Measurements from ENCODE around the gene ATP1A2.

Gene ATP1A2

GRCh38 chr1:160101717-160102522 is 13.6 kb upstream of the ATP1A2 start:
- H3K4me3 ChIP-seq (ENCODE audit: low read depth, low read length): no peak overlapping the region
- TF ChIP-seq, protein P1, sequence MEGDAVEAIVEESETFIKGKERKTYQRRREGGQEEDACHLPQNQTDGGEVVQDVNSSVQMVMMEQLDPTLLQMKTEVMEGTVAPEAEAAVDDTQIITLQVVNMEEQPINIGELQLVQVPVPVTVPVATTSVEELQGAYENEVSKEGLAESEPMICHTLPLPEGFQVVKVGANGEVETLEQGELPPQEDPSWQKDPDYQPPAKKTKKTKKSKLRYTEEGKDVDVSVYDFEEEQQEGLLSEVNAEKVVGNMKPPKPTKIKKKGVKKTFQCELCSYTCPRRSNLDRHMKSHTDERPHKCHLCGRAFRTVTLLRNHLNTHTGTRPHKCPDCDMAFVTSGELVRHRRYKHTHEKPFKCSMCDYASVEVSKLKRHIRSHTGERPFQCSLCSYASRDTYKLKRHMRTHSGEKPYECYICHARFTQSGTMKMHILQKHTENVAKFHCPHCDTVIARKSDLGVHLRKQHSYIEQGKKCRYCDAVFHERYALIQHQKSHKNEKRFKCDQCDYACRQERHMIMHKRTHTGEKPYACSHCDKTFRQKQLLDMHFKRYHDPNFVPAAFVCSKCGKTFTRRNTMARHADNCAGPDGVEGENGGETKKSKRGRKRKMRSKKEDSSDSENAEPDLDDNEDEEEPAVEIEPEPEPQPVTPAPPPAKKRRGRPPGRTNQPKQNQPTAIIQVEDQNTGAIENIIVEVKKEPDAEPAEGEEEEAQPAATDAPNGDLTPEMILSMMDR (IDR thresholded peaks at IDR 0.05; ENCODE audit: insufficient read depth, low read length, missing control alignments): no peak
- ChIA-PET CTCF (interaction anchor here (0.5 to 7.1 kb wide), 53 partner anchors 8 to 501 kb away, joined by 3 to 206 read pairs (median 6); partner anchors contain the start of genes ATP1A2, ATP1A4, CASQ1 and DCAF8), POLR2A (interaction anchor here (0.7 to 1.2 kb wide), 3 partner anchors 117 to 979 kb away, joined by 3 to 7 read pairs (median 3); no protein-coding TSS in a partner anchor)
- no peak for DNase-seq (ENCODE audit: low read depth, low spot score)

DNA sequence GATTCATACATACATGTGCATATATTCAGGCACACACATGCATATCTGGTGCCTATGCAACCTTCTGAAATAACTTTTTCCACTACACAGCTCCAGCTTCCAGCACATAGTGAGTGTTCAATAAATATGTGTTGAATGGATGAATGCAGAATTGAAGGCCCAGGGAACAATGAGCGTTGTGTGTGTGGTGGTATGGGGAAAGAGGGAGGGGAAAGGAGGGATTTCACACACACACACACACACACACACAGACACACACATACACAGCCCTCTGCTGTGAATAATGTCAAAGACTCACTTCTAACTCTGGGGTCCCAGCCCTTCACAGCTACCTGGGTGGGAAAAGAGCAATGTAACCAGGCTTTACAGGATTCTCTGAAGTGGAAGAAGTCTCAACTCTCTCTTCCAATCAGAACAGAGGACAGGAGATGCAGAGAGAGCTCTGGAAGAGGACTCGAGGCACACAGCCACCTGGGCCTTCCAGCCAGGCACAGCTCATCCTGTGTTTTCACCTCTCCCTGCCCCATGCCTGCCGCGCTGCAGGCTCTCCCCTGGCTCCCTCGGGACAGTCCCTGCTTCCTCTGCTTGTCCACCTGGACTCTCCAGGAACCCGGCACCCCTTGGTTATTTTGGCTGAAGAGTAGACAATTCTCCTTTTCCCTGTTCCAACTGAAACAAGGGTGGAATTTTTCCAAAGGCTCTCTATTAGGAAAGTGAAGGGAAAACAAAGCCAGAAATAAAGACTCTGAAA is 11.7 kb upstream of the ATP1A2 start:
- TF ChIP-seq, protein P1 (IDR thresholded peaks at IDR 0.05; ENCODE audit: insufficient read depth, low read length, missing control alignments): no peak
- no peak overlapping the region for H3K4me3 ChIP-seq (ENCODE audit: low read depth, low read length)
- ChIA-PET CTCF (interaction anchor here (0.8 to 7.1 kb wide), 19 partner anchors 10 to 272 kb away, joined by 3 to 206 read pairs (median 7); partner anchors contain the start of genes CASQ1 and PEX19), POLR2A (no interaction called here)
- DNase-seq (ENCODE audit: low read depth, low spot score): no peak

GRCh38 chr1:160104486-160104885 is 11.1 kb upstream of the ATP1A2 start:
- no peak for DNase-seq (ENCODE audit: low read depth, low spot score)
- ChIA-PET CTCF (interaction anchor here (0.8 to 7.1 kb wide), 18 partner anchors 8 to 271 kb away, joined by 3 to 206 read pairs (median 6); partner anchors contain the start of gene CASQ1), POLR2A (no interaction called here)
- TF ChIP-seq, protein P1 (IDR thresholded peaks at IDR 0.05; ENCODE audit: insufficient read depth, low read length, missing control alignments): no peak
- H3K4me3 ChIP-seq (ENCODE audit: low read depth, low read length): no peak overlapping the region

GRCh38 chr1:160105155-160105554 is 10.4 kb upstream of the ATP1A2 start:
- ChIA-PET CTCF (interaction anchor here (0.8 to 7.1 kb wide), 17 partner anchors 8 to 311 kb away, joined by 3 to 206 read pairs (median 6); partner anchors contain the start of gene CASQ1), POLR2A (no interaction called here)
- no peak for DNase-seq (ENCODE audit: low read depth, low spot score)
- no peak overlapping the region for H3K4me3 ChIP-seq (ENCODE audit: low read depth, low read length)
- TF ChIP-seq, protein P1 (IDR thresholded peaks at IDR 0.05; ENCODE audit: insufficient read depth, low read length, missing control alignments): no peak

- POLR2A ChIA-PET: no interaction called here
- TF ChIP-seq, protein P1 (IDR thresholded peaks at IDR 0.05; ENCODE audit: insufficient read depth, low read length, missing control alignments): no peak
- H3K4me3 ChIP-seq (ENCODE audit: low read depth, low read length): no peak overlapping the region
- CTCF ChIA-PET: interaction anchor here (0.9 to 3.3 kb wide), 9 partner anchors 10 to 268 kb away, joined by 3 to 22 read pairs (median 10); no protein-coding TSS in a partner anchor
- DNase-seq (ENCODE audit: low read depth, low spot score): no peak
Observed at GRCh38 chr1:160107512-160107911, 8.0 kb upstream of the ATP1A2 start.

All from AG04449 (cell line).